ENCODE data around the gene SIGLEC1. TPM values are rescaled to one million over a fixed set of nuclear protein-coding genes. Genes with fewer than 3 reads are reported as not detected.

The SIGLEC1 gene
- total and polyA plus RNA-seq, 2 donors (not counting 1 experiment from before 2014, with no cell fraction given) = 0.06 to 0.15 TPM

DNA sequence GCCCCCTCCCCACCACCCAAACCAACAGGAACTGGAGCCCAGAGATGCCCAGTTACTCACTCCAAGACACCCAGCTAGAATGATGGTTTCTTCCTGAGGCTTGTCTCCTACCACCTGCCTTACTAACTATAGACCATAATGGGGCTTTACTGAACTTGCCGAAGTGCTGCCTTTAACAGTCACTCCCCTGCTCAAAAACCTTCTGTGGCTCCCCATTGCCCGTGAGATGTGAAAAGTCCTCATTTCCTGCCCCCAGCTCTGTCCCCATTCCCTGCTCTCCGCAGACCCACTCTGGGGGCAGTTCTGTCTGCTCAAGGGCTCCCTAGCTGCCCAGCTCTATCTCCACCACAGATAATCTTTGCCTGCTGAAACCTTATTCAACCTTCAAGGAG lies 4.9 kb downstream of the SIGLEC1 start:
- peaks cover 0 to 17% (median 0%) of the 10 kb centered on the region in 4 experiments for H3K27me3 ChIP-seq (replicated peaks in 1 of 4; ENCODE audit: control extremely low read depth in 1 of 4, control insufficient read depth in 3 of 4, insufficient read depth in 4 of 4, low read length in 3 of 4)
- no peak for ATAC-seq (ENCODE audit: low read depth)
- H3K4me2 ChIP-seq (replicated peaks; ENCODE audit: low read depth, low read length, poor library complexity, severe bottlenecking) = no peak overlapping the region
- Mint-ChIP-seq H3K4me1 (no peaks in the 10 kb centered on the region), H3K9me3 (ENCODE audit: insufficient read depth) (no peaks in the 10 kb centered on the region), H3K27me3 (peaks cover 20% of the 10 kb centered on the region), H3K27ac (no peak overlapping the region), H3K4me3 (no peak overlapping the region)
- no peak for DNase-seq
- ChIA-PET CTCF (interaction anchor here (1.1 to 1.2 kb wide), 2 partner anchors 30 to 377 kb away, joined by 4 to 7 read pairs; no protein-coding TSS in a partner anchor), POLR2A (interaction anchor here (0.5 kb wide), 1 partner anchor 309 kb away, joined by 7 read pairs; no protein-coding TSS in a partner anchor)
- no peaks in the 10 kb centered on the region for H3K79me2 ChIP-seq (ENCODE audit: control insufficient read depth, insufficient read depth, low read length)
- no peak for TF ChIP-seq EZH2 (IDR thresholded peaks at IDR 0.05; ENCODE audit: borderline replicate concordance, insufficient read depth, low read depth, low read length, poor library complexity, severe bottlenecking)
- TF ChIP-seq, protein P1, sequence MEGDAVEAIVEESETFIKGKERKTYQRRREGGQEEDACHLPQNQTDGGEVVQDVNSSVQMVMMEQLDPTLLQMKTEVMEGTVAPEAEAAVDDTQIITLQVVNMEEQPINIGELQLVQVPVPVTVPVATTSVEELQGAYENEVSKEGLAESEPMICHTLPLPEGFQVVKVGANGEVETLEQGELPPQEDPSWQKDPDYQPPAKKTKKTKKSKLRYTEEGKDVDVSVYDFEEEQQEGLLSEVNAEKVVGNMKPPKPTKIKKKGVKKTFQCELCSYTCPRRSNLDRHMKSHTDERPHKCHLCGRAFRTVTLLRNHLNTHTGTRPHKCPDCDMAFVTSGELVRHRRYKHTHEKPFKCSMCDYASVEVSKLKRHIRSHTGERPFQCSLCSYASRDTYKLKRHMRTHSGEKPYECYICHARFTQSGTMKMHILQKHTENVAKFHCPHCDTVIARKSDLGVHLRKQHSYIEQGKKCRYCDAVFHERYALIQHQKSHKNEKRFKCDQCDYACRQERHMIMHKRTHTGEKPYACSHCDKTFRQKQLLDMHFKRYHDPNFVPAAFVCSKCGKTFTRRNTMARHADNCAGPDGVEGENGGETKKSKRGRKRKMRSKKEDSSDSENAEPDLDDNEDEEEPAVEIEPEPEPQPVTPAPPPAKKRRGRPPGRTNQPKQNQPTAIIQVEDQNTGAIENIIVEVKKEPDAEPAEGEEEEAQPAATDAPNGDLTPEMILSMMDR (IDR thresholded peaks at IDR 0.05) = no peak
- no peak overlapping the region for H3K4me3 ChIP-seq (ENCODE audit: control extremely low read depth in 1 of 5, extremely low read depth in 1 of 5, insufficient read depth in 1 of 5, low read depth in 2 of 5, low read length in 4 of 5)
- no peak overlapping the region for H2AFZ ChIP-seq (ENCODE audit: insufficient read depth, low read depth, low read length, poor library complexity, severe bottlenecking)
- intact Hi-C loops (cut with micrococcal nuclease) = no loop called here
- no peaks in the 10 kb centered on the region for H3K36me3 ChIP-seq (replicated peaks in 1 of 2; ENCODE audit: control extremely low read depth in 1 of 2, control insufficient read depth in 1 of 2, extremely low read depth in 1 of 2, insufficient read depth in 2 of 2, low read length in 1 of 2)
- no peaks in the 10 kb centered on the region for H4K20me1 ChIP-seq (ENCODE audit: control insufficient read depth, insufficient read depth, low read length, poor library complexity, severe bottlenecking)
- H3K9ac ChIP-seq (ENCODE audit: low read length) = no peak overlapping the region
- H3K27ac ChIP-seq (ENCODE audit: low read length in 2 of 2) = no peak overlapping the region
- 93% methylated on average over 3 of the region's 3 CpGs for WGBS (ENCODE audit: insufficient coverage)
- H3K9me3 ChIP-seq (ENCODE audit: control extremely low read depth in 1 of 3, control insufficient read depth in 2 of 3, insufficient read depth in 1 of 3, low read length in 2 of 3) = no peaks in the 10 kb centered on the region
- no peaks in the 10 kb centered on the region for H3K4me1 ChIP-seq (ENCODE audit: control insufficient read depth in 2 of 2, insufficient read depth in 2 of 2, low read length in 2 of 2)

- ChIA-PET POLR2A (interaction anchor here (0.5 kb wide), 1 partner anchor 309 kb away, joined by 7 read pairs; no protein-coding TSS in a partner anchor), CTCF (interaction anchor here (1.1 to 1.2 kb wide), 2 partner anchors 30 to 378 kb away, joined by 4 to 7 read pairs; no protein-coding TSS in a partner anchor)
- 92% methylated on average over 10 of the region's 10 CpGs for WGBS (ENCODE audit: insufficient coverage)
- Histone ChIP-seq H3K27me3 (replicated peaks in 1 of 4; ENCODE audit: control extremely low read depth in 1 of 4, control insufficient read depth in 3 of 4, insufficient read depth in 4 of 4, low read length in 3 of 4) (peaks cover 0 to 17% (median 0%) of the 10 kb centered on the region in 4 experiments), H3K4me2 (replicated peaks; ENCODE audit: low read depth, low read length, poor library complexity, severe bottlenecking) (no peak overlapping the region), H3K27ac (ENCODE audit: low read length in 2 of 2) (no peak overlapping the region), H3K79me2 (ENCODE audit: control insufficient read depth, insufficient read depth, low read length) (no peaks in the 10 kb centered on the region), H3K36me3 (replicated peaks in 1 of 2; ENCODE audit: control extremely low read depth in 1 of 2, control insufficient read depth in 1 of 2, extremely low read depth in 1 of 2, insufficient read depth in 2 of 2, low read length in 1 of 2) (no peaks in the 10 kb centered on the region), H3K9ac (ENCODE audit: low read length) (no peak overlapping the region), H3K4me1 (ENCODE audit: control insufficient read depth in 2 of 2, insufficient read depth in 2 of 2, low read length in 2 of 2) (no peaks in the 10 kb centered on the region), H3K4me3 (ENCODE audit: control extremely low read depth in 1 of 5, extremely low read depth in 1 of 5, insufficient read depth in 1 of 5, low read depth in 2 of 5, low read length in 4 of 5) (no peak overlapping the region), H3K9me3 (ENCODE audit: control extremely low read depth in 1 of 3, control insufficient read depth in 2 of 3, insufficient read depth in 1 of 3, low read length in 2 of 3) (no peaks in the 10 kb centered on the region), H4K20me1 (ENCODE audit: control insufficient read depth, insufficient read depth, low read length, poor library complexity, severe bottlenecking) (no peaks in the 10 kb centered on the region), H2AFZ (ENCODE audit: insufficient read depth, low read depth, low read length, poor library complexity, severe bottlenecking) (no peak overlapping the region)
- ATAC-seq (ENCODE audit: low read depth) (no peak), DNase-seq (no peak)
- H3K4me1 Mint-ChIP-seq = no peaks in the 10 kb centered on the region
- no peak overlapping the region for H3K4me3 Mint-ChIP-seq
- H3K9me3 Mint-ChIP-seq (ENCODE audit: insufficient read depth) = no peaks in the 10 kb centered on the region
- TF ChIP-seq, protein P1 (IDR thresholded peaks at IDR 0.05) = no peak
- no peak for TF ChIP-seq EZH2 (IDR thresholded peaks at IDR 0.05; ENCODE audit: borderline replicate concordance, insufficient read depth, low read depth, low read length, poor library complexity, severe bottlenecking)
- no peak overlapping the region for H3K27ac Mint-ChIP-seq
- peaks cover 17% of the 10 kb centered on the region for H3K27me3 Mint-ChIP-seq
- intact Hi-C loops (cut with micrococcal nuclease) = no loop called here
Measured at GRCh38 chr20:3706774-3707507, 5.5 kb downstream of the SIGLEC1 start.

Data from B cell (primary cell).